HG03457 (cell line): Measurements from ENCODE around the gene CCDC148.
"Not testable (repeated sequence)": the region's sequence is repeated elsewhere in the genome, so short reads cannot be mapped to it uniquely, and the experiment has no call there.

Source experiments
- ATAC-seq: cut with Tn5 transposase; IDR thresholded peaks from one replicate; pipeline ENCODE4 v1.9.1; 2021; ENCODE audit warnings: moderate number of reproducible peaks; ENCODE audit not compliant: unreplicated experiment

The CCDC148 gene

GRCh38 chr2:158443606-158444005 is 12.9 kb downstream of the CCDC148 start:
- ATAC-seq: no peak

- ATAC-seq: not testable (repeated sequence)
Observed at GRCh38 chr2:158439062-158439461, 17.5 kb downstream of the CCDC148 start.

DNA sequence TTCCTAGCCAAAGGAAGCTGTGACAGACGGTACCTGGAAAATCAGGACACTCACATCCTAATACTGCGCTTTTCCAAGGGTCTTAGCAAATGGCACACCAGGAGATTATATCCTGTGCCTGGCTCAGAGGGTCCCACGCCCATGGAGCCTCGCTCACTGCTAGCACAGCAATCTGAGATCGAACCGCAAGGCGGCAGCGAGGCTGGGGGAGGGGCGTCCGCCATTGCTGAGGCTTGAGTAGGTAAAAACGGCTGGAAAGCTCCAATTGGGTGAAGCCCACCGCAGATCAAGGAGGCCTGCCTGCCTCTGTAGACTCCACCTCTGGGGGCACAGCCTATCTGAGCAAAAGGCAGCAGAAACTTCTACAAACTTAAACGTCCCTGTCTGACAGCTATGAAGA is 22.8 kb downstream of the CCDC148 start:
- ATAC-seq: not testable (repeated sequence)

- no peak for ATAC-seq
Observed at GRCh38 chr2:158432117-158432516, 24.4 kb downstream of the CCDC148 start.

GRCh38 chr2:158414538-158414937 is 42.0 kb downstream of the CCDC148 start:
- no peak for ATAC-seq

DNA sequence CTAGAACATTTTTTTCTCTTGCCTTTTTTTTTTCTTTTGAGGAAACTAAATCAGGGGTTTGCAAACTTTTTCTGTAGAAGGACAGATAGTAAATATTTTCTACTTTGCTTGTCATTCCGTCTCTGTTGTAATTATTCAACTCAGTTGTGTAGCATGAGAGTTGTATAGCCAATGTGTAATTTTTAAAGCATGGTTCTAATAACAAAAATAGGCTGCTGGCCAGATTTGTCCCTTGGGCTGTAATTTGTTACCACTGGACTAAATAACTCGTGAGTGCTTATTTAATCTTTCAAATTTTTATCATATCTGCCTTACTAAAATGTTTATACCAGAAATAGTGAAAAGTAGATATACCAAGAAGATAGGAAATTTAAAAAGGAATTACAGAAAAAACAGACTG is 43.0 kb downstream of the CCDC148 start:
- no peak for ATAC-seq

DNA sequence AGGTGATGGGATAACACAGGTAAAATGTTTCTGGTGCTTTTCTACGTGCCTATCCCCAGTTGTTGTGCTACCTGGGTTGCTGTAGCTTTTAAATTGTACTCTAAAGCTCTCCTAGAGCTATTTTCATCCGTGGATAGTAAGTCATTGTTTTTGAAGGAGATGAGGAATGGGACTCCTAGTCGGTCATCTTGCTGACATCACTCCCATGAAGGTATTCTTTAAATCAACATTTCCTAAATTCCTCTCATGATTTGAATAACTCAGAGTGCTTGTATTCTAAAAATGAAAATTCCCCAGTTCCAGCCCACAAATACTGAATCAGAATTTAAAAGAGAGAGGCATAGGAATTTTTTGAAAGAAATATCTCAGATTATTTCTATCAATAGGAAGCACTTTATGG is 44.3 kb downstream of the CCDC148 start:
- no peak for ATAC-seq

DNA sequence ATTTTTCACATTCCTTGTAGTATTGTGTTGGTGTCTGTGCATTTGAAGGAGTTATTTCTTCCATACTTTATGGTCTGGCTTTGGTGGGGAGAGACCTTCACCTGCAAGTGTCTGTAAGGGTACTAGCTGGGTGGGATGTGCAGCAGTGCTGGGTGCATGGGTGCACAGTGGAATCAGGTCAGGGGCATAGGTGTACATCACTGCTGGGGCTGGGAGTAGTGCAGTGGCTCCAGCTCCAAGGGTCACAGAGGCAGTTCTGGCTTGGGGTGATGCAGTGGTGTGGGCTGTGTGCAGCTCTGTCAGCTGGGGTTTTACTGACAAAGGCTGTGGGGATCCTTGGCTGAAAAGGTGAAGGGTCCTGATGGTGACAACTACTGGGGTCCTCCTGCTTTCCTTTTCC is 44.8 kb downstream of the CCDC148 start:
- no peak for ATAC-seq

DNA sequence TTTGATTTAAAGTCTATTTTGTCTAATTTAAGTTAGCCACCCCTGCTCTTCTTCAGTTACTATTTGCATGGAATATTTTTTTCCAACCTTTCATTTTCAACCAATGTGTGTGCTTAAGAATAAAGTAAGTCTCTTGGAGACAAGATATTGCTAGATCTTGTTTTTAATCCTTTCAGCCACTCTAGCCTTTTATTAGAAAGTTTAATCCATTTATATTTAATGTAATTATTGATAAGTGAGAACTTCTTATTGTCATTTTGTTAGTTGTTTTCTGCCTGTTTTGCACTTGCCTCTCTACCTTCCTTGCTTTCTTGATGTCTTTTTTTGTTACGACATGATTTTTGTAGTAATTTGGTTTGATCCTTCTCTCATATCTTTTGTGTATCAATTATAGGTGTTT is 46.4 kb downstream of the CCDC148 start:
- ATAC-seq: no peak

GRCh38 chr2:158407031-158407430 is 49.5 kb downstream of the CCDC148 start:
- ATAC-seq: no peak

- no peak for ATAC-seq
Observed at GRCh38 chr2:158405341-158405740, 51.2 kb downstream of the CCDC148 start.

DNA sequence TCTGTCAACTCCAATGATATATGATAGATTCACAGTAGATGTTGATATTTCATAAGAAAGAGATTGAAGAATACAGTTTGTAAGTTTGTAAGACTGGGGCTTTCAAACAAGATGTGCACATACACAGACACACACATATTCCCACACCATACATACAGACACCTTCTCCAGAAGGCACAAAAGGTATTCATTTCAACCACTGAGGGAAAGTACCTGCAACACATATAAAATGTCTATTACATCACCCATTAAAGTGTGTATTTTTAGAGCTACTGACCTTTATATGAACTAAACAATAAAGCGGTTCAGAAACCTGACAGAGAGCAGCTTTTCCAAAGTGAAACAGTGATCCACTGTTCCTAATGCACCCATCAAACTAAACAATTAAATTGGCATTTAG is 53.3 kb downstream of the CCDC148 start:
- no peak for ATAC-seq

GRCh38 chr2:158402665-158403064 is 53.9 kb downstream of the CCDC148 start:
- no peak for ATAC-seq

DNA sequence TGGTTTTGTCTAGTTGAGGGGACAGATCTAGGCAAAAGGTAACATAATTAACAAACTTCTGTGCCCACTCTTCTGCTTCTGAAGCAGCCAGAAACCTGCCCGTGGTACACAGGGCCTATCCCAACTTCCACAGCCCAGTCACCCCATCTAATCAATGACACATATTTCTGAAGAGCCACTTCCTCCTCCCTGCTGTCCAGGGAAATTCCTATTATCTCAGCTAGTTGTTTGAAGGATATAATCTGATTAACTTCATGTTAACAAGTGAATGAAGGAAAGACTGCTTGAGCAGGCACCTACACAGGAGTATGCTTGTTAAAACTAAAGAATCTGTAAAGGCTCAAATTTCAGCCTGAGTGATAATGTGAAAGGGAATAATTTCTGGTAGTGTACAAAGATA is 61.4 kb downstream of the CCDC148 start:
- no peak for ATAC-seq

GRCh38 chr2:158394453-158394852 is 62.1 kb downstream of the CCDC148 start:
- ATAC-seq: no peak

DNA sequence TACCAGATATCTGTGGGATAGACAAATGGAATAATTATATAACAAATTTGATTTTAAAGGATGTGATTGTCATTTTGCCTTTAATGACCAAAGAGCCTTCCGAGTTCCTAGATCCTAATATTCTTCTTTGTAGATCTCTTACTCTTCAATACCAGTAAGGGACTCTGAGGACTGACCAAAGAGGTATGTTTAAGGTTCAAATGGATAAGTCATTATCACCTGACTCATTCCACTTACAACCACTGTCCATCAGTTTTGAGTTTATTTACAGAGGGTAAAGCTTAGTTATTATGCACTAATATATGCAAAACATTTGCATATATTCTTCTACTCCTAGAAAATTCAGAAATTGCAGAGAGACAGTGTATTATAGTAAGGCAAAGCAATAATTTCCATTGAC is 62.7 kb downstream of the CCDC148 start:
- no peak for ATAC-seq

- no peak for ATAC-seq
Observed at GRCh38 chr2:158392687-158393086, 63.9 kb downstream of the CCDC148 start.

- no peak for ATAC-seq
Observed at GRCh38 chr2:158391876-158392275, 64.7 kb downstream of the CCDC148 start.

DNA sequence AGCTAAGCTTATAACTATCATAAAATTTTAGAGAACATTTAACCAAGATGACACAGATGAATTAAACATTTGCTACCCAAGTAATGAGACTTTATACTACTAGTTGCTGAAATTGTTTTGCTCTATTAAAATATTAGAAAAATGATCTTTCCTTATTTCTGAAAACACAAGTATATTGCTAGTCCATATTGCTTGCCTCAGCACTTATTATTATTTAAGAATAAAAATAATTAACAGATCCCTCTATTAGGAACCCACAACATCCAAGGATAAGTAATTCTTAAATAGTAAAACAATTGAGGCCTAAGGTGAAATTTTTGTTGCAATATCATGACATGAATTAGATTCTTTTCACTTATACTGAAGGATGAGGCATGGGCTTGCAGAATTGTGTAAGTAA is 65.2 kb downstream of the CCDC148 start:
- ATAC-seq: no peak

DNA sequence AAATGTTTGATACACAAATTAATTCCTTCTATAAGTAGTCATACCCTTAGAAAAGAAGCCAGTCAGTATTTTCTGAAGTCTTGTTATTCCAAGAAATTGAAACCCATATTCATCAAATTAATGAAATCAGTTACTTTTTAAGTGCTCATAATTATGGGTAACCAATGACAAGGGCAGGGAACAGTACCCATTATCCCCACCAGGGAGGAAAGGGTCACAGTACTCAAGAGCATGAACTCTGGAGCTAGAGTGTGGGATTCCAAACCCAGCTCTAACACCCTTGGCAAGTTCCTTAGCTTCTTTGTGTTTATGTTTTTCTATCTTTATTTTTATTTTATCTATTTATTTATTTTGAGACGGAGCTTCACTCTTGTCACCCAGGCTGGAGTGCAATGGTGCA is 68.4 kb downstream of the CCDC148 start:
- no peak for ATAC-seq

DNA sequence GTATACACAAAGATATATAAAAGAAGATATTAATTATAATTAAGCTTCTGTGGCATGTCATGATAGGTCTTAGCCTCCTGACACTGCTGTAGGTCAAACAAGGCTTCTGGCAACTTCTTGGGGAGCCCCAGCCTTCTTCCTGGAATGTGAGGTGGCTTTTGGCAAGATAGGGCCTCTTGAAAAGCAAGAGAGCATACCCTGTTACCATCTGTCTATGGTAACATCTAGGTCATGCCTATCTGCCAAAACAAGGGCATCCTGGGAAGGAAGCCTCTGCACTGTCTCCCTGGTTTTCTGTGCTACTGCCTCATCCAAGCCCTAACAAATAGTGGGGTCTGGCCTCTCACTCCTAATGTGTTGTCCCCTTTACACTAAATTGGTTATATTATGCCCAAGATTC is 70.9 kb downstream of the CCDC148 start:
- ATAC-seq: no peak

- ATAC-seq: no peak
Observed at GRCh38 chr2:158381978-158382377, 74.6 kb downstream of the CCDC148 start.

GRCh38 chr2:158381205-158381604 is 75.3 kb downstream of the CCDC148 start:
- no peak for ATAC-seq

GRCh38 chr2:158380746-158381145 is 75.8 kb downstream of the CCDC148 start:
- ATAC-seq: no peak
